ENCODE results near the gene MEG3. TPM values are rescaled to one million over a fixed set of nuclear protein-coding genes. Genes with fewer than 3 reads are reported as not detected.

Gene MEG3
- total RNA-seq, 1 experiment from 2014 or later = not detected

GRCh38 chr14:100885196-100885595, 59.3 kb downstream of the MEG3 start:
- DNase-seq (ENCODE audit: unreplicated experiment) = no peak
- BruUV-seq (replicated peaks) = no TSS peak
- no peak overlapping the region for H3K4me3 Mint-ChIP-seq (ENCODE audit: unreplicated experiment)
- peaks cover 49% of the 10 kb centered on the region for H3K27me3 Mint-ChIP-seq (ENCODE audit: insufficient read depth, unreplicated experiment)
- no peak overlapping the region for H3K27ac Mint-ChIP-seq (ENCODE audit: low read depth, unreplicated experiment)
- intact Hi-C loops (cut with micrococcal nuclease) = no loop called here
- H3K36me3 Mint-ChIP-seq (ENCODE audit: insufficient read depth, unreplicated experiment) = peaks cover 8% of the 10 kb centered on the region
- ChIA-PET POLR2A (no interaction called here), CTCF (no interaction called here)
- H3K9me3 Mint-ChIP-seq (ENCODE audit: unreplicated experiment) = peaks cover 14% of the 10 kb centered on the region
- TF ChIP-seq CTCF (IDR thresholded peaks at IDR 0.05; ENCODE audit: unreplicated experiment) = no peak
- peaks cover 12% of the 10 kb centered on the region for H3K4me1 Mint-ChIP-seq (ENCODE audit: insufficient read depth, unreplicated experiment)

- H3K27me3 Mint-ChIP-seq (ENCODE audit: insufficient read depth, unreplicated experiment) = peaks cover 49% of the 10 kb centered on the region
- no peak for DNase-seq (ENCODE audit: unreplicated experiment)
- ChIA-PET POLR2A (no interaction called here), CTCF (no interaction called here)
- H3K4me1 Mint-ChIP-seq (ENCODE audit: insufficient read depth, unreplicated experiment) = peaks cover 12% of the 10 kb centered on the region
- no TSS peak for BruUV-seq (replicated peaks)
- intact Hi-C loops (cut with micrococcal nuclease) = no loop called here
- H3K9me3 Mint-ChIP-seq (ENCODE audit: unreplicated experiment) = peaks cover 14% of the 10 kb centered on the region
- peaks cover 12% of the 10 kb centered on the region for H3K36me3 Mint-ChIP-seq (ENCODE audit: insufficient read depth, unreplicated experiment)
- H3K4me3 Mint-ChIP-seq (ENCODE audit: unreplicated experiment) = no peak overlapping the region
- no peak for TF ChIP-seq CTCF (IDR thresholded peaks at IDR 0.05; ENCODE audit: unreplicated experiment)
- H3K27ac Mint-ChIP-seq (ENCODE audit: low read depth, unreplicated experiment) = no peak overlapping the region
Observed at GRCh38 chr14:100885617-100886016, 59.7 kb downstream of the MEG3 start.

- no peak for DNase-seq (ENCODE audit: unreplicated experiment)
- H3K4me3 Mint-ChIP-seq (ENCODE audit: unreplicated experiment) = no peak overlapping the region
- no peak for TF ChIP-seq CTCF (IDR thresholded peaks at IDR 0.05; ENCODE audit: unreplicated experiment)
- POLR2A ChIA-PET = no interaction called here
- peaks cover 12% of the 10 kb centered on the region for H3K4me1 Mint-ChIP-seq (ENCODE audit: insufficient read depth, unreplicated experiment)
- peaks cover 49% of the 10 kb centered on the region for H3K27me3 Mint-ChIP-seq (ENCODE audit: insufficient read depth, unreplicated experiment)
- intact Hi-C loops (cut with micrococcal nuclease) = no loop called here
- BruUV-seq (replicated peaks) = no TSS peak
- no peak overlapping the region for H3K27ac Mint-ChIP-seq (ENCODE audit: low read depth, unreplicated experiment)
- CTCF ChIA-PET = interaction anchor here (0.9 kb wide), 1 partner anchor 40 kb away, joined by 3 read pairs; no protein-coding TSS in a partner anchor
- H3K36me3 Mint-ChIP-seq (ENCODE audit: insufficient read depth, unreplicated experiment) = peaks cover 6% of the 10 kb centered on the region
- peaks cover 4% of the 10 kb centered on the region for H3K9me3 Mint-ChIP-seq (ENCODE audit: unreplicated experiment)
Observed at GRCh38 chr14:100887728-100888335, 61.9 kb downstream of the MEG3 start.

- no peaks in the 10 kb centered on the region for H3K9me3 Mint-ChIP-seq (ENCODE audit: unreplicated experiment)
- intact Hi-C loops (cut with micrococcal nuclease) = no loop called here
- H3K4me3 Mint-ChIP-seq (ENCODE audit: unreplicated experiment) = no peak overlapping the region
- peak overlapping the region; percentile 59 for H3K27ac Mint-ChIP-seq (ENCODE audit: low read depth, unreplicated experiment)
- H3K36me3 Mint-ChIP-seq (ENCODE audit: insufficient read depth, unreplicated experiment) = peaks cover 6% of the 10 kb centered on the region
- peaks cover 12% of the 10 kb centered on the region for H3K4me1 Mint-ChIP-seq (ENCODE audit: insufficient read depth, unreplicated experiment)
- no peak for DNase-seq (ENCODE audit: unreplicated experiment)
- ChIA-PET CTCF (no interaction called here), POLR2A (no interaction called here)
- peaks cover 49% of the 10 kb centered on the region for H3K27me3 Mint-ChIP-seq (ENCODE audit: insufficient read depth, unreplicated experiment)
- no peak for TF ChIP-seq CTCF (IDR thresholded peaks at IDR 0.05; ENCODE audit: unreplicated experiment)
- no TSS peak for BruUV-seq (replicated peaks)
Observed at GRCh38 chr14:100888789-100889315, 62.9 kb downstream of the MEG3 start.
